K562 (cell line): ENCODE results near the gene RGN.

ENCODE experiments used
- ILF3 ChIP-seq: fragments of 450-650 bp; IDR thresholded peaks from 2 replicates; pipeline ENCODE4 v1.6.1; 2018; ENCODE audit warnings: antibody characterized with exemption, mild to moderate bottlenecking, moderate library complexity, borderline replicate concordance
- NBN ChIP-seq: fragments of 450-650 bp; IDR thresholded peaks from 2 replicates; pipeline ENCODE4 v1.6.1; 2016; ENCODE audit warnings: low read depth, mild to moderate bottlenecking

DNA sequence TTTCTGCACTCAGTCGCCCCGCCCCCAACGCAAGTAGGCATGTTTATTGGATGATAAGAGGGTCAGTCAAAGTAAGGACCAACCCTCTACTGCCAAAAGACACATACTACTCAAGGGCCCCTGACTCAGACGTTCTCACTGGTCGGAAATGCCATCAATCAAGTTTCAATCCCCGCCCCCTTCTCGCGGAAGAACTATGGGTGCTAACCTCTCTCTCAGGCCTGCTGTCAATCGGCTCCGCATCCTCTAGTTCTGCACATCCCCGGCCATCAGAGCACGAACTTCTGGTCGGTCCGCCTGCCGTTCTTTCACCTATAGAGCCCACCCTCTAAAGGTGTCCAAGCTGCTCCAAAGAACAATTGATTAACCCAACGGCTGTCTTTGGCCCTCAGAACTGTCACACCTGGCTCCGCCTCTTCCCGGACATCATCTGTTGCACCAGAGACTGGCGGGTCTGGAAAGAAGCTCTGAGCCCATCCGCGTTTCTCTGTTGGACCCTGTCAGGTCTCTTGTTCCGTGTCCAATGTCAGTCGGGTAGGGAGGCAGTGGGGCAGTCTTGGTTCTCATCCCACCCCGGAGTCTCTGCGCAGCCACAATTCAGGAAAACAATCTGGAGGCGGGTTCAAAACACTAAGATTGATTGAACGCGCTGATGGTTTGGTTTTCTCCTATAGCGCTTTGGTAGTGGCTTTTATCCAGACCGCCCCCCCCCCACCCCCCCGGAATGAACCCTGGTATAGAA, 51.1 kb downstream of the RGN start:
- no peak for TF ChIP-seq NBN
- no peak for TF ChIP-seq ILF3
